Measurements from ENCODE around the gene SLC16A11.

Gene SLC16A11

GRCh38 chr17:7083592-7083991 is 39.7 kb upstream of the SLC16A11 start:
- Histone ChIP-seq H3K4me3 (ENCODE audit: low read length) (no peak overlapping the region), H4K5ac (ENCODE audit: low read length) (no peak overlapping the region), H3K4me1 (ENCODE audit: control insufficient read depth, low read depth, low read length) (no peaks in the 10 kb centered on the region), H3K27ac (ENCODE audit: low read depth, low read length) (no peak overlapping the region), H3K4ac (ENCODE audit: low read depth, low read length) (no peak overlapping the region), H4K8ac (ENCODE audit: low read depth, low read length) (no peak overlapping the region), H3K9ac (ENCODE audit: low read length) (no peak overlapping the region), H2BK120ac (ENCODE audit: low read depth, low read length) (no peak overlapping the region), H3K23ac (ENCODE audit: low read length) (no peak overlapping the region), H2BK15ac (replicated peaks; ENCODE audit: low read depth) (no peak overlapping the region), H3K4me2 (ENCODE audit: low read length) (no peak overlapping the region), H2AK5ac (ENCODE audit: low read length) (no peak overlapping the region), H3K27me3 (ENCODE audit: insufficient read depth, low read length, poor library complexity) (no peaks in the 10 kb centered on the region), H3K18ac (ENCODE audit: low read length) (no peak overlapping the region), H3K79me2 (ENCODE audit: control insufficient read depth, insufficient read depth, low read length) (no peaks in the 10 kb centered on the region), H2BK5ac (ENCODE audit: low read length) (no peak overlapping the region), H3K36me3 (ENCODE audit: control insufficient read depth, insufficient read depth, low read length) (no peaks in the 10 kb centered on the region), H3K79me1 (ENCODE audit: low read length) (no peaks in the 10 kb centered on the region), H3K56ac (ENCODE audit: low read length) (no peak overlapping the region)
- no CpG with 5 or more reads among the region's 4 CpGs for WGBS (ENCODE audit: extremely low coverage, insufficient coverage, low lambda C conversion rate)
- no peak for DNase-seq

- Histone ChIP-seq H2BK15ac (replicated peaks; ENCODE audit: low read depth) (no peak overlapping the region), H2AK5ac (ENCODE audit: low read length) (no peak overlapping the region), H2BK120ac (ENCODE audit: low read depth, low read length) (no peak overlapping the region), H3K4me3 (ENCODE audit: low read length) (no peak overlapping the region), H3K27ac (ENCODE audit: low read depth, low read length) (no peak overlapping the region), H3K9ac (ENCODE audit: low read length) (no peak overlapping the region), H4K8ac (ENCODE audit: low read depth, low read length) (no peak overlapping the region), H3K4me2 (ENCODE audit: low read length) (no peak overlapping the region), H3K4me1 (ENCODE audit: control insufficient read depth, low read depth, low read length) (no peaks in the 10 kb centered on the region), H3K4ac (ENCODE audit: low read depth, low read length) (no peak overlapping the region), H3K36me3 (ENCODE audit: control insufficient read depth, insufficient read depth, low read length) (no peaks in the 10 kb centered on the region), H3K18ac (ENCODE audit: low read length) (no peak overlapping the region), H3K79me1 (ENCODE audit: low read length) (no peaks in the 10 kb centered on the region), H3K56ac (ENCODE audit: low read length) (no peak overlapping the region), H4K5ac (ENCODE audit: low read length) (no peak overlapping the region), H3K27me3 (ENCODE audit: insufficient read depth, low read length, poor library complexity) (no peaks in the 10 kb centered on the region), H2BK5ac (ENCODE audit: low read length) (no peak overlapping the region), H3K23ac (ENCODE audit: low read length) (no peak overlapping the region), H3K79me2 (ENCODE audit: control insufficient read depth, insufficient read depth, low read length) (no peaks in the 10 kb centered on the region)
- peak; percentile 10 for DNase-seq
- WGBS (ENCODE audit: extremely low coverage, insufficient coverage, low lambda C conversion rate), result 100% methylated on average over 3 of the region's 16 CpGs
These were observed 37.6 kb upstream of the SLC16A11 start for GRCh38 chr17:7081341-7082062.

GRCh38 chr17:7080456-7081041 is 36.7 kb upstream of the SLC16A11 start:
- H3K27ac ChIP-seq (ENCODE audit: low read depth, low read length), result no peak overlapping the region
- H2AK5ac ChIP-seq (ENCODE audit: low read length), result no peak overlapping the region

DNA sequence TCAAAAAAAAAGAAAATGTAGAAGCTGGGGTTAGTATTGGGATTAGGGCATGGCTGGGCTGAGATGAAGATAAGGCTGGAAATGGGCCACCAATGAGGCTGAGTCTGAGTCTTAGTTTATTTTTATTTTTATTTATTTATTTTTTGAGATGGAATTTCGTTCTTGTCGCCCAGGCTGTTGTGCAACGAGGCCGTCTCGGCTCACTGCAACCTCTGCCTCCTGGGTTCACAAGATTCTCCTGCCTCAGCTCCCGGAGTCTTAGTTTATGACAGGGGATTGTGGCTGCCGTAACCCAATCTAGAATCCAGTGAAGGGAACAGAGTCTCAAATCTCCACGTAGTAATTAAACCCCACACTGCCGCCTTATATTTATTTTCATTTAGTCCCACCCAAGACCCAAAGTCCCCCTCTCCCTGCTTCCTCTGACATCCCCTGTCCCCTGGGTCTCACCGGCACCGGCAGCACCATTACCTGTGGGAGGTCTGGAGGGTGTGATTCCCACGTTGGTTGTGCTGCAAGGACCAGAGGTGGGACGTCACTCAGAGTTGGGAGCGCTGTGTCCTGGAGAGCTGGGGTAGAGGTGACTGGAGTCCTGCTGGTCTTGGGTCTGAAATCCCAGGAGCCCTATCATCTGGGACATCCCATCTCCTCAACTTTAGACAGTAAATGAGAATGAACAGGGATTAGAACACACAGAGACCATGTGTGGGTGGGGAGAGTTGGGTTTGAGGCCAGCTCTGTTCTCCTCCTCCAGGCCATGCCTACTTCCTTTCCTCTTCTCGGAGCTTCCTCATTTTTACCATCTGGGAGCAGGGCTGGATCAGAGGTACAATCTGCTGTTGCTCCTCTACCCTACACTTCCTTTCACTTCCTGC is 35.9 kb upstream of the SLC16A11 start, which contains the start of gene CLEC10A:
Gene CLEC10A (minus strand): TSS at position 671 of the 875 bp plus-strand sequence. CDS start 1,439 bp downstream, outside the sequence.
- Histone ChIP-seq H3K23ac (ENCODE audit: low read length) (no peak within 1 kb of the TSS), H3K4me2 (ENCODE audit: low read length) (no peak within 1 kb of the TSS), H3K56ac (ENCODE audit: low read length) (no peak within 1 kb of the TSS), H3K36me3 (ENCODE audit: control insufficient read depth, insufficient read depth, low read length) (no peaks in the 10 kb centered on the region), H3K27me3 (ENCODE audit: insufficient read depth, low read length, poor library complexity) (no peaks in the 10 kb centered on the region), H2BK15ac (replicated peaks; ENCODE audit: low read depth) (no peak within 1 kb of the TSS), H2BK5ac (ENCODE audit: low read length) (no peak within 1 kb of the TSS), H4K8ac (ENCODE audit: low read depth, low read length) (no peak within 1 kb of the TSS), H4K5ac (ENCODE audit: low read length) (no peak within 1 kb of the TSS), H3K4me3 (ENCODE audit: low read length) (no peak within 1 kb of the TSS), H3K79me2 (ENCODE audit: control insufficient read depth, insufficient read depth, low read length) (no peaks in the 10 kb centered on the region), H3K18ac (ENCODE audit: low read length) (no peak within 1 kb of the TSS), H2BK120ac (ENCODE audit: low read depth, low read length) (no peak within 1 kb of the TSS), H3K79me1 (ENCODE audit: low read length) (no peaks in the 10 kb centered on the region), H3K4ac (ENCODE audit: low read depth, low read length) (no peak within 1 kb of the TSS), H2AK5ac (ENCODE audit: low read length) (no peak within 1 kb of the TSS), H3K4me1 (ENCODE audit: control insufficient read depth, low read depth, low read length) (no peaks in the 10 kb centered on the region), H3K9ac (ENCODE audit: low read length) (no peak within 1 kb of the TSS), H3K27ac (ENCODE audit: low read depth, low read length) (no peak within 1 kb of the TSS)
- no CpG with 5 or more reads among the region's 15 CpGs for WGBS (ENCODE audit: extremely low coverage, insufficient coverage, low lambda C conversion rate)
- DNase-seq, result no peak

More at GRCh38 chr17:7080456-7081041, 36.7 kb upstream of the SLC16A11 start:
- no peaks in the 10 kb centered on the region for H3K4me1 ChIP-seq (ENCODE audit: control insufficient read depth, low read depth, low read length)
- no CpG with 5 or more reads among the region's 10 CpGs for WGBS (ENCODE audit: extremely low coverage, insufficient coverage, low lambda C conversion rate)
- H3K79me2 ChIP-seq (ENCODE audit: control insufficient read depth, insufficient read depth, low read length), result no peaks in the 10 kb centered on the region
- H3K36me3 ChIP-seq (ENCODE audit: control insufficient read depth, insufficient read depth, low read length), result no peaks in the 10 kb centered on the region
- no peak overlapping the region for H3K9ac ChIP-seq (ENCODE audit: low read length)
- no peaks in the 10 kb centered on the region for H3K27me3 ChIP-seq (ENCODE audit: insufficient read depth, low read length, poor library complexity)
- no peak overlapping the region for H4K8ac ChIP-seq (ENCODE audit: low read depth, low read length)
- no peak overlapping the region for H3K4me3 ChIP-seq (ENCODE audit: low read length)
- H3K56ac ChIP-seq (ENCODE audit: low read length), result no peak overlapping the region
- H2BK120ac ChIP-seq (ENCODE audit: low read depth, low read length), result no peak overlapping the region
- H3K23ac ChIP-seq (ENCODE audit: low read length), result no peak overlapping the region
- no peak overlapping the region for H4K5ac ChIP-seq (ENCODE audit: low read length)
- no peaks in the 10 kb centered on the region for H3K79me1 ChIP-seq (ENCODE audit: low read length)
- H3K4ac ChIP-seq (ENCODE audit: low read depth, low read length), result no peak overlapping the region
- DNase-seq, result no peak
- H2BK15ac ChIP-seq (replicated peaks; ENCODE audit: low read depth), result no peak overlapping the region
- no peak overlapping the region for H2BK5ac ChIP-seq (ENCODE audit: low read length)
- H3K4me2 ChIP-seq (ENCODE audit: low read length), result no peak overlapping the region
- H3K18ac ChIP-seq (ENCODE audit: low read length), result no peak overlapping the region

GRCh38 chr17:7078711-7079110 is 34.8 kb upstream of the SLC16A11 start:
- Histone ChIP-seq H3K4me2 (ENCODE audit: low read length) (no peak overlapping the region), H4K8ac (ENCODE audit: low read depth, low read length) (no peak overlapping the region), H3K56ac (ENCODE audit: low read length) (no peak overlapping the region), H3K9ac (ENCODE audit: low read length) (no peak overlapping the region), H3K36me3 (ENCODE audit: control insufficient read depth, insufficient read depth, low read length) (no peaks in the 10 kb centered on the region), H2BK15ac (replicated peaks; ENCODE audit: low read depth) (no peak overlapping the region), H3K27ac (ENCODE audit: low read depth, low read length) (no peak overlapping the region), H3K4me3 (ENCODE audit: low read length) (no peak overlapping the region), H3K4ac (ENCODE audit: low read depth, low read length) (no peak overlapping the region), H3K4me1 (ENCODE audit: control insufficient read depth, low read depth, low read length) (no peaks in the 10 kb centered on the region), H3K27me3 (ENCODE audit: insufficient read depth, low read length, poor library complexity) (no peaks in the 10 kb centered on the region), H3K18ac (ENCODE audit: low read length) (no peak overlapping the region), H2AK5ac (ENCODE audit: low read length) (no peak overlapping the region), H2BK5ac (ENCODE audit: low read length) (no peak overlapping the region), H3K23ac (ENCODE audit: low read length) (no peak overlapping the region), H4K5ac (ENCODE audit: low read length) (no peak overlapping the region), H2BK120ac (ENCODE audit: low read depth, low read length) (no peak overlapping the region), H3K79me1 (ENCODE audit: low read length) (no peaks in the 10 kb centered on the region), H3K79me2 (ENCODE audit: control insufficient read depth, insufficient read depth, low read length) (no peaks in the 10 kb centered on the region)
- WGBS (ENCODE audit: extremely low coverage, insufficient coverage, low lambda C conversion rate), result no CpG with 5 or more reads among the region's 10 CpGs
- no peak for DNase-seq
